GM19193 (cell line): ENCODE data around the gene NDRG3.

Experiments used
- POLR2A ChIP-seq: IDR thresholded peaks from 4 replicates; pipeline ENCODE4 v1.6.1; 2011; ENCODE audit not compliant: insufficient read depth, insufficient read length; ENCODE audit errors: extremely low read depth

Gene NDRG3

GRCh38 chr20:36745927-36746659, at the start of gene NDRG3:
Gene NDRG3, minus strand, starts transcription at chr20:36746090. Its CDS starts 24,355 bp downstream, at chr20:36721735.
- peak; percentile 66 for TF ChIP-seq POLR2A

DNA sequence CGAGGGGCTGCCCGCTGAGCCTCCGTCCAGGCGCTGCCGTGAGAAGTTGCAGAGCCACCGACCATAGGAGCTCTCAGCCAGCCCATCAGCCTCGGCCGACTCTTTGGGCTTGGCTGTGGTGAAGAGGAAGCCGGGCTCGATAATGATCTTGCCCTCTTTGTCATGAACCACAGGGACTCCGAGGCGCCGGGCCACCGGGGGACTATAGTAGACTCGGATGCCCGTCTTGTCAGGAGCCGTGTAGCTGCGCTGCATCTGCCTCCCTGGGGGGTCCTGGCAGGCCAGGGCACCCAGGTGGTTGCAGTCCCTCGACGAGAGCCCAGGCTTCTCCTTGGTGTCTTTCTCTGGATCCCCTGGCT, 48.2 kb upstream of the NDRG3 start:
- TF ChIP-seq POLR2A: no peak

DNA sequence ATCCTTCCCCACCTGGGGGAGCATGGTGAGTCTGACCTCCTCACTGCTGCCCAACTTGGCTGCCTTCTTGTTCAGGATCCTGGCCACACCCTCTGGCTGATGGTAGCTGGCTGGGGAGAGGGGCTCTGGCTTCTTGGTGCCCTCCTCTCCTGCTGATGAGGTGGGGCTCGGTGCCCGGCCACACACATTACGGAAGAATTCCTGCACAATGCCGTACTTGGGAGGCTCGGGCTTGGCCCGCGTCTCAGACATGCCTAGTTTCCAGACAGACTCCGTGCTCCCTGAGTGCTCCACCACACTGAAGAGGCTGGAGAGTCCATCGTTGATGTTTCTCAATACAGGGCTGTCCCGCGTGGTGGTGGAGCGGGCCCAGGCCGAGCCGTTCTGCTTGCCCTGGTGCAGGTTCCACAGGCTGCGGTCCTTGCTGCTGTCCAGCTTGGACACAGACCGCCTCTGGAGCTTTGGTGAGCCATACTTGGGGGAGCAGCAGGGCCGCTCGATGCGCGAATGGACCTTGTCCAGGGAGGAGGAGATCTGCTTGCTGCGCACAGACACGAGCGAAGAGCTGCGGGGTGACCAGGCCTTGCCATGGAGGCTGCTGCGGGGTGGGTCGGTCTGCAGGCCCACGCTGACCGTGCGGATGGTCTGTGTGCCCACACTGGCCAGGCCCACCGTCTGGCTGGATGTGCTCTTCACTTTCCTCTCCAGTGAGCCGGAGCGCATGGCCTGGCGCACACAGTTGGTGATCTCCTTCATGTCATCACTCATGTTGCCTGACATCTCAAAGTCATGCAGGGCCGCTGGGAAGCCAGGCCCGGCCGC, 47.6 kb upstream of the NDRG3 start:
- no peak for TF ChIP-seq POLR2A

DNA sequence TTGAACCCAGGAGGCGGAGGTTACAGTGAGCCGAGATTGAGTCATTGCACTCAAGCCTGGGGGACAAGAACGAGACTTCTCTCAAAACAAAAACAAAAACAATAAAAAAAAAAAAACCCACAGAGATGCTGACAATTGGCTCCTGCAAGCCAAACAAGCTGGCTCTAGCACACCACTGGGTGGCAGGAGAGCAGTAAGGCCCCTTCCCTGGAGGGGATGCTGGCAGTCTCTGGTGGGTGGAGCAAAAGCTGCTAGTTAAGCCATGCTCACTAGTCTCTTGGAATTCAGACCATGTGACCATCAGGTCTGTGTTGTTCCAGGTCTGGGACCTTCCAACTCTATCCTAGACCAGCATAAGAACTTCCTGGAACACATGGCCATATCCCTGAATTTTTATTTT, 46.5 kb upstream of the NDRG3 start:
- TF ChIP-seq POLR2A: no peak

GRCh38 chr20:36791862-36792261, 46.0 kb upstream of the NDRG3 start:
- TF ChIP-seq POLR2A: no peak

- TF ChIP-seq POLR2A: no peak
Observed at GRCh38 chr20:36786663-36787062, 40.8 kb upstream of the NDRG3 start.

DNA sequence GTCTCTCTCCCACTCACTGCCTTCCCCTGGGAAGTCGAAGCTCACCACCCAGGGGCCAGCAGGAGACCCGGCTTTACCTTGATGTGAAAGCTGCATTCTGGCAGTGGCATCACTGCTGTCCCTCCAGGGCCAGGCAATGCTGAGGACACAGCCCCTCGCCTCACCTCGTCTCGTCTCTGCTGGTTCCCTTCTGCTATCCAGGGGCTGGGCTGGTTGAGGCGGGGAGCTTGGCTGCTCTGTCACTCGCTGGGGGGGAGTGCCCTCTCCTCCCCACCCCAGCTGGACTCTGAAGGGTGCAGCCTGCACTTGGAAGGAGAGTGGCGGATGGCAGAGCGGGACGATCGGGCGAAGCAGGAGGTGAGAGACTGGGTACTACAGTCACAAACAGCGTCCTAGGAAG, 40.4 kb upstream of the NDRG3 start:
- TF ChIP-seq POLR2A: no peak

GRCh38 chr20:36785308-36785707, 39.4 kb upstream of the NDRG3 start:
- TF ChIP-seq POLR2A: no peak

GRCh38 chr20:36784900-36785299, 39.0 kb upstream of the NDRG3 start:
- TF ChIP-seq POLR2A: no peak

- TF ChIP-seq POLR2A: no peak
Observed at GRCh38 chr20:36784116-36784515, 38.2 kb upstream of the NDRG3 start.

- no peak for TF ChIP-seq POLR2A
Observed at GRCh38 chr20:36779656-36780025, 33.8 kb upstream of the NDRG3 start.

GRCh38 chr20:36778831-36779655, 33.2 kb upstream of the NDRG3 start:
- no peak for TF ChIP-seq POLR2A

- no peak for TF ChIP-seq POLR2A
Observed at GRCh38 chr20:36777576-36777975, 31.7 kb upstream of the NDRG3 start.

DNA sequence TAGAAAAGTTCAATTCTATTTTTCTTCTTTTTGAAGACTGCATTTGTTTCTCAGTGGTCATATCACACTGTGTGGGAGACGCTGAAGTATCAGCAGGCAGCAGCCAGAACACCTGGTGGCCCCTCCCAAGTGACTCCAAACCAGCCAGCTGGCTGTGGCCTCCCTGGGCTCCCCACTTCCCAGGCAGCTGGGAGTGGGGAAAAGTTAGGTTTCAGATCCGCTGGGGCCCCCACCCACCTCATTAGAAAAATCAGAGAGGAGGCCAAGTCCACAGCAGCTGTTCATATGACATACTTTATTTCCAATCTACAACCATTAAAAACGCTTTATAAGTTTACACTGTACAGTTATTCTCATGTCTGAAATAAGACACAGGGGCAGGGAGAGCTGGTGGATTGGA, 31.3 kb upstream of the NDRG3 start:
- TF ChIP-seq POLR2A: no peak

DNA sequence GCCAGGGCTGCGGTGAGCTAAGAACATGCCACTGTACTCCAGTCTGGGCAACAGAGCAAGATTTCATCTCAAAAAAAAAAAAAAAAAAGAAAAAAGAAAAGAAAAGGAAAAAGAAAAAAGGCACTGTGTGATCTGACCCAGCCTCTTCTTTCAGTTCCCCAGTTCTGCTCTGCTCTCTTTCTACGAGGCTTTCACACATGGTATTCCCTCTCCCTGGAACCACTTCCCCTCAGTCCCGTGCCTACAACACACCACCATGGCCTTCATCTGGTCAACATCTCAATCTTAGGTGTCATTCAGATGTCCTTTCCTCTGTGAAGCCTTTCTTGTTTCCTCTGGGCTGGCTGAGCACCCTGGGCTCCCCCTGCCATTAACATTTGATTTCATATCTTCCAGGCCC, 29.9 kb upstream of the NDRG3 start:
- no peak for TF ChIP-seq POLR2A
